ENCODE measurements around the gene AFG1L.

The AFG1L gene

DNA sequence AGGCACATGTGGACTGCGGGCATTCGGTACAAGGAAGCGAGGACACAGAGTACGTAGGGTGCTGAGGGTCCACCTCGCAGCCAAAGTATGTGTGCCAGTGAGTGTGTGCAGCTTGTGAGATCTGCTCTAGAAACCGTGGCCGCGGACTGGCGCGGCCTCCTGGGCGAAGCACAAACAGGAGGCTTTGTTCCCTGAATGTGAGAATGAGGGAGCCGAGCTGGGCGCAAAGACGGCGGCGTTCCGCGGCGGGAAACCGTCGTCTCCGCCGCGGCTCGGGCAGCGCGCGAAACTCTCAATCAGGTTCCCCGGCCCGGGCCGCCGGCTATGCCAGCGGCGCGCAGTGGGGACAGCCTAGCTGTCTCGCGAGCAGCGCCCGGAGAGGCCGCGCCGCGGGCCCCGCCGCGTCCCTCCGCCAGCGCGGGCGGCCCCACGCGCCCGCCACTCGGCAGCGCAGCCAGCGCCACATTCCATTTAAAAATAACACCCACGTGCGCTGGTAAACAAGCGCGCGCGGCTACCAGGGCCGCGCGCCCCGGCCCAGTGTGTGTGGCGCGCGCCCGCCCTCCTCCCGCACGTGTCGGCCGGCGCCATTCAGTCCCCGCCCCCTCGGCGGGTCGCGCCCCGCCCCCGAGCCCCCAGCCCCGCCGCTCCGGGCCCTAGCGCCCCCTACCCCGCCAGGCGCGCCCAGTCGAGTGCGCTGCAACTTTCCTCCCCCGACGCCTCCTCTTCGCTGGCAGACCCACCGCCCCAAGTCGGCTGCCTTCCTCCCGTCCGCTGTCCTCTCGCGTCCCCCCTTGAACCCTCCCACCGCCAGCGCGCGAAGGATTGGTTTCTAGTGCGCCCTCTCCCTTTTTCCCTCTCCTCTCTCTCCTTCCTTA is 262.9 kb downstream of the AFG1L start:
- no peaks in the 10 kb centered on the region for H3K36me3 ChIP-seq (replicated peaks; ENCODE audit: low read depth, low read length)
- no peaks in the 10 kb centered on the region for H3K9me3 ChIP-seq (ENCODE audit: insufficient read depth, low read length)
- H3K27me3 ChIP-seq (ENCODE audit: low read depth, low read length): peaks cover 37% of the 10 kb centered on the region
- H2AFZ ChIP-seq (ENCODE audit: low read depth, low read length): peak overlapping the region; percentile 91; the same call in 1 of the 2 replicates
- peak overlapping the region; percentile 81 for H3K9ac ChIP-seq (ENCODE audit: low read length)
- H3K4me2 ChIP-seq (ENCODE audit: low read length): peak overlapping the region; percentile 92
- H4K20me1 ChIP-seq (ENCODE audit: insufficient read depth, low read length): peaks cover 5% of the 10 kb centered on the region
- TF ChIP-seq EZH2phosphoT487 (IDR thresholded peaks at IDR 0.05; ENCODE audit: low read depth): no peak
- TF ChIP-seq, protein P1, sequence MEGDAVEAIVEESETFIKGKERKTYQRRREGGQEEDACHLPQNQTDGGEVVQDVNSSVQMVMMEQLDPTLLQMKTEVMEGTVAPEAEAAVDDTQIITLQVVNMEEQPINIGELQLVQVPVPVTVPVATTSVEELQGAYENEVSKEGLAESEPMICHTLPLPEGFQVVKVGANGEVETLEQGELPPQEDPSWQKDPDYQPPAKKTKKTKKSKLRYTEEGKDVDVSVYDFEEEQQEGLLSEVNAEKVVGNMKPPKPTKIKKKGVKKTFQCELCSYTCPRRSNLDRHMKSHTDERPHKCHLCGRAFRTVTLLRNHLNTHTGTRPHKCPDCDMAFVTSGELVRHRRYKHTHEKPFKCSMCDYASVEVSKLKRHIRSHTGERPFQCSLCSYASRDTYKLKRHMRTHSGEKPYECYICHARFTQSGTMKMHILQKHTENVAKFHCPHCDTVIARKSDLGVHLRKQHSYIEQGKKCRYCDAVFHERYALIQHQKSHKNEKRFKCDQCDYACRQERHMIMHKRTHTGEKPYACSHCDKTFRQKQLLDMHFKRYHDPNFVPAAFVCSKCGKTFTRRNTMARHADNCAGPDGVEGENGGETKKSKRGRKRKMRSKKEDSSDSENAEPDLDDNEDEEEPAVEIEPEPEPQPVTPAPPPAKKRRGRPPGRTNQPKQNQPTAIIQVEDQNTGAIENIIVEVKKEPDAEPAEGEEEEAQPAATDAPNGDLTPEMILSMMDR (IDR thresholded peaks at IDR 0.05; ENCODE audit: low read depth, low read length): no peak
- H3K79me2 ChIP-seq (ENCODE audit: low read length): no peaks in the 10 kb centered on the region
- H3K4me1 ChIP-seq (ENCODE audit: low read length): peaks cover 5% of the 10 kb centered on the region; the same call in 1 of the 2 replicates
- H3K4me3 ChIP-seq (ENCODE audit: low read length): peak overlapping the region; percentile 97
- peak overlapping the region; percentile 67 for H3K27ac ChIP-seq (ENCODE audit: low read length)

DNA sequence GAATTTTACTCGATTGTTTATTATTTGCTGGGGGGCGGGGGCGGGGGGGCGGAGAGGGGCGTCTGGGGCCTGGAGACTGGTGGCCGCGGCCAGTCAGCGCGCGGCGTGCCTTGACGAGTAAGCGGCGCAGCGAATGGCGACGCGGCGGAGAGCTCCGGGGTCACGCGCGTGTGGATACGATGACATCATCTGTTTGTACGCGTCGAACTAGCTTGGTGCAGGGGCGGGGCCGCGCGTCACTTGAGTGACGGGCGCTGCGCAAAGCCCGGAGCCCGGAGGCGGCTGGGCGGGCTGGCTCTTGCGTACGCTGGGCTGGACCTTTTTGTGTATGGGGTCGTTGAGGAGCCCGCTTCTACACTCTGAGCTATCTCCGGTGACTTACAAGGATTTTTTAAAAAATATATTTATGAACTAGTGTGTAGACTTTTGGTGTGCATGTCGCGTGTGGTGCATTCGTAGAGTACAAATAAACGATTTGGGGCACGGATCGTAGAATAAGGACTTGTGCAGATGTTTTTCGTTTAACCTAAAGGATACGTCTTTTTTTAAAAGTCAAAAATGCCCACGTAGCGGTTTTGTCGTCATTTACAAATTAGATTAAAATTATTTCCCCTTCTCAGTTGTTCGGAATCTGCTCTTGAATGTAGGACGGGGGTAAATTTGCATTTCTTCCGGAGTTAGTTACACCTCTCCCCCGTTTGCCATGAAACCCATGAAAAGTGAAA is 263.7 kb downstream of the AFG1L start:
- Histone ChIP-seq H4K20me1 (ENCODE audit: insufficient read depth, low read length) (peaks cover 12% of the 10 kb centered on the region), H3K4me1 (ENCODE audit: low read length) (peaks cover 5% of the 10 kb centered on the region; the same call in 1 of the 2 replicates), H2AFZ (ENCODE audit: low read depth, low read length) (peak overlapping the region; percentile 95), H3K36me3 (replicated peaks; ENCODE audit: low read depth, low read length) (no peaks in the 10 kb centered on the region), H3K9me3 (ENCODE audit: insufficient read depth, low read length) (no peaks in the 10 kb centered on the region), H3K4me3 (ENCODE audit: low read length) (peak overlapping the region; percentile 97), H3K9ac (ENCODE audit: low read length) (peak overlapping the region; percentile 81), H3K27ac (ENCODE audit: low read length) (peak overlapping the region; percentile 67), H3K27me3 (ENCODE audit: low read depth, low read length) (peaks cover 42% of the 10 kb centered on the region), H3K4me2 (ENCODE audit: low read length) (peak overlapping the region; percentile 90), H3K79me2 (ENCODE audit: low read length) (no peaks in the 10 kb centered on the region)
- TF ChIP-seq EZH2phosphoT487 (IDR thresholded peaks at IDR 0.05; ENCODE audit: low read depth): no peak
- TF ChIP-seq, protein P1 (IDR thresholded peaks at IDR 0.05; ENCODE audit: low read depth, low read length): no peak

DNA sequence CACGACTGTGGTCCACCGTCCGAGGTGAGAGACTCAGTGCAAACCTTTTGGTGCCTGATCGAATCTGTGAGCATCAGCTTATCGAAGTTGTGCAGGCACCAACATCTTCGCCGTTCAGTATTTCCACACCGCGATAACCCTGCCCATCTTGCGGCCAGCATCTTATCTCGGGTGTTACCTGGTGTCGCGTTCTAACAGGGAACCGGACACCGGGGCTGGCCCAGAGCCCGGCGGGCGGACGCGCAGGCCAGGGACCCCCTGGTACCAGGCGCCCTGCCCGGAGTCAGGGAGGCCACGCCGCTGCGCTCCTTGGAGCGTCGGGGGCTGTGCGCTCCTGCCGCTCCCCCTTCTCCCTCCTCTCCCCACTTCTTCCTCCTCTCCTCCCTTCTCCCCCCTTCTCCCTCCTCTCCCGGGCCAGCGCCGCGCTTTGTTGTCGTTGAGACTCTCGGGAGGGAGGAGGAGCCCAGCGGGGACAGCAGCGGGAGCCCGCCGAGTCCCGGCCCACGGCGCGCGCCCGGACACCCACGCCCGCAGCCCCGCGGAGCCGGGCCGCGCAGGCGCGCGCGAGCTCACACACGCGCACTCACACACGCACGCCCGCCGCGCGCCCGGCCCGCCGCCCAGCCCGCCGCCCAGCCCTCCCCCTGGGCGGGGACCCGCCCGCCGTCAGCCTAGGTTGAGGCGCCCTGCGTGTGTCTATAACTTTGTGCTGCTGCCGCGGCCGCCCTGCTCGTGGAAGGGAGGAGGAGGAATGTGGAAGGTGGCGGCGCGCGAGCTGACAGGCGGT is 264.4 kb downstream of the AFG1L start:
- peak overlapping the region; percentile 72 for H3K9ac ChIP-seq (ENCODE audit: low read length)
- peak overlapping the region; percentile 95 for H2AFZ ChIP-seq (ENCODE audit: low read depth, low read length)
- no peaks in the 10 kb centered on the region for H3K36me3 ChIP-seq (replicated peaks; ENCODE audit: low read depth, low read length)
- peak overlapping the region; percentile 63 for H3K27ac ChIP-seq (ENCODE audit: low read length)
- peak overlapping the region; percentile 90 for H3K4me2 ChIP-seq (ENCODE audit: low read length)
- H3K79me2 ChIP-seq (ENCODE audit: low read length): no peaks in the 10 kb centered on the region
- TF ChIP-seq EZH2phosphoT487 (IDR thresholded peaks at IDR 0.05; ENCODE audit: low read depth): no peak
- TF ChIP-seq, protein P1 (IDR thresholded peaks at IDR 0.05; ENCODE audit: low read depth, low read length): no peak
- H4K20me1 ChIP-seq (ENCODE audit: insufficient read depth, low read length): peaks cover 16% of the 10 kb centered on the region
- peaks cover 34% of the 10 kb centered on the region for H3K27me3 ChIP-seq (ENCODE audit: low read depth, low read length)
- no peaks in the 10 kb centered on the region for H3K9me3 ChIP-seq (ENCODE audit: insufficient read depth, low read length)
- H3K4me3 ChIP-seq (ENCODE audit: low read length): peak overlapping the region; percentile 97
- peaks cover 11% of the 10 kb centered on the region for H3K4me1 ChIP-seq (ENCODE audit: low read length)

Measured in OCI-LY3 (cell line).